BJ (cell line): ENCODE measurements around the gene FAM83G. TPM values are rescaled to one million over a fixed set of nuclear protein-coding genes. Genes with fewer than 3 reads are reported as not detected.
A peak's percentile ranks its signal among the peaks of the same experiment; 100 is the strongest.

Source experiments
- CTCF ChIA-PET: fragments of 350-600 bp; formaldehyde crosslinking; extraction: SDS; loops from one replicate; lab custom pipeline; 2021; ENCODE audit warnings: antibody characterized with exemption, inconsistent platforms; lab: Yijun Ruan, JAX
- POLR2A ChIA-PET: fragments of 300-600 bp; sonication (Branson Sonifier 250); formaldehyde crosslinking; extraction: SDS; loops from one replicate; lab custom pipeline; 2021; ENCODE audit warnings: antibody characterized with exemption; lab: Charles Lee
- DNase-seq: peaks from one replicate; pipeline ENCODE4 v3.0.0-alpha.2; 2011; ENCODE audit warnings: low read depth
- H3K27me3 ChIP-seq: 2 replicates; pipeline ENCODE4 v1.6.0; 2011; ENCODE audit warnings: low read length; ENCODE audit not compliant: control insufficient read depth, insufficient read depth
- H3K36me3 ChIP-seq: 2 replicates; pipeline ENCODE4 v1.5.1; 2011; ENCODE audit warnings: low read length; ENCODE audit not compliant: control insufficient read depth, insufficient read depth
- H3K4me3 ChIP-seq: 2 replicates; pipeline ENCODE4 v1.5.1; 2011; ENCODE audit warnings: low read depth, mild to moderate bottlenecking, control low read depth, low read length
- CTCF ChIP-seq: IDR thresholded peaks from 2 replicates; pipeline ENCODE4 v1.5.1; 2011; ENCODE audit warnings: low read depth, mild to moderate bottlenecking, control low read depth, inconsistent platforms, low read length, moderate library complexity; ENCODE audit not compliant: insufficient read depth
- polyA plus RNA-seq: library from polyadenylated mRNA; depleted of rRNA; stranded (reverse); fragments of >200 nt; gene quantifications from 2 replicates; pipeline ENCODE4 v1.2.3, GENCODE V29; 2011

Gene FAM83G
- polyA plus RNA-seq, 1 experiment = 10.3 TPM

GRCh38 chr17:19006698-19007097 lies 2.1 kb upstream of the FAM83G start:
- ChIA-PET CTCF (interaction anchor here (0.7 kb wide), 1 partner anchor 47 kb away, joined by 3 read pairs; no protein-coding TSS in a partner anchor), POLR2A (no interaction called here)
- DNase-seq = no peak
- Histone ChIP-seq H3K27me3 (no peaks in the 10 kb centered on the region), H3K4me3 (no peak overlapping the region), H3K36me3 (peaks cover under 1% of the 10 kb centered on the region; the same call in 1 of the 2 replicates)
- TF ChIP-seq CTCF = no peak

GRCh38 chr17:19005789-19006430 lies 1.3 kb upstream of the FAM83G start:
- CTCF ChIA-PET = interaction anchor here (0.7 kb wide), 1 partner anchor 46 kb away, joined by 3 read pairs; no protein-coding TSS in a partner anchor

GRCh38 chr17:19005137-19005773 lies 691 bp upstream of the FAM83G start:
- POLR2A ChIA-PET = no interaction called here
- Histone ChIP-seq H3K36me3 (peaks cover 3% of the 10 kb centered on the region; the same call in 1 of the 2 replicates), H3K4me3 (peak overlapping the region; percentile 50), H3K27me3 (no peaks in the 10 kb centered on the region)
- CTCF ChIA-PET = interaction anchor here (0.9 to 1.9 kb wide), 3 partner anchors 18 to 44 kb away, joined by 3 to 4 read pairs (median 3); no protein-coding TSS in a partner anchor
- no peak for TF ChIP-seq CTCF
- DNase-seq = no peak

More at GRCh38 chr17:19005789-19006430, 1.3 kb upstream of the FAM83G start:
- TF ChIP-seq CTCF = no peak
- POLR2A ChIA-PET = no interaction called here
- H3K36me3 ChIP-seq = peaks cover 3% of the 10 kb centered on the region; the same call in 1 of the 2 replicates
- DNase-seq = no peak
- no peak overlapping the region for H3K4me3 ChIP-seq
- no peaks in the 10 kb centered on the region for H3K27me3 ChIP-seq

- no peaks in the 10 kb centered on the region for H3K27me3 ChIP-seq
- ChIA-PET CTCF (interaction anchor here (1.0 to 1.9 kb wide), 5 partner anchors 18 to 43 kb away, joined by 3 to 7 read pairs (median 3); no protein-coding TSS in a partner anchor), POLR2A (interaction anchor here (0.5 kb wide), 1 partner anchor 815 kb away, joined by 3 read pairs; no protein-coding TSS in a partner anchor)
- peak overlapping the region; percentile 50 for H3K4me3 ChIP-seq
- no peak for DNase-seq
- H3K36me3 ChIP-seq = peaks cover 5% of the 10 kb centered on the region
- no peak for TF ChIP-seq CTCF
These were observed 782 bp downstream of the FAM83G start for GRCh38 chr17:19003543-19004420.
